Measurements from ENCODE around the gene RPS19. TPM values are rescaled to one million over a fixed set of nuclear protein-coding genes. Genes with fewer than 3 reads are reported as not detected.
"Not testable (repeated sequence)": the region's sequence is repeated elsewhere in the genome, so short reads cannot be mapped to it uniquely, and the experiment has no call there.

The RPS19 gene
- total RNA-seq, 2 experiments from 2014 or later, result 2,679 to 3,011 TPM

DNA sequence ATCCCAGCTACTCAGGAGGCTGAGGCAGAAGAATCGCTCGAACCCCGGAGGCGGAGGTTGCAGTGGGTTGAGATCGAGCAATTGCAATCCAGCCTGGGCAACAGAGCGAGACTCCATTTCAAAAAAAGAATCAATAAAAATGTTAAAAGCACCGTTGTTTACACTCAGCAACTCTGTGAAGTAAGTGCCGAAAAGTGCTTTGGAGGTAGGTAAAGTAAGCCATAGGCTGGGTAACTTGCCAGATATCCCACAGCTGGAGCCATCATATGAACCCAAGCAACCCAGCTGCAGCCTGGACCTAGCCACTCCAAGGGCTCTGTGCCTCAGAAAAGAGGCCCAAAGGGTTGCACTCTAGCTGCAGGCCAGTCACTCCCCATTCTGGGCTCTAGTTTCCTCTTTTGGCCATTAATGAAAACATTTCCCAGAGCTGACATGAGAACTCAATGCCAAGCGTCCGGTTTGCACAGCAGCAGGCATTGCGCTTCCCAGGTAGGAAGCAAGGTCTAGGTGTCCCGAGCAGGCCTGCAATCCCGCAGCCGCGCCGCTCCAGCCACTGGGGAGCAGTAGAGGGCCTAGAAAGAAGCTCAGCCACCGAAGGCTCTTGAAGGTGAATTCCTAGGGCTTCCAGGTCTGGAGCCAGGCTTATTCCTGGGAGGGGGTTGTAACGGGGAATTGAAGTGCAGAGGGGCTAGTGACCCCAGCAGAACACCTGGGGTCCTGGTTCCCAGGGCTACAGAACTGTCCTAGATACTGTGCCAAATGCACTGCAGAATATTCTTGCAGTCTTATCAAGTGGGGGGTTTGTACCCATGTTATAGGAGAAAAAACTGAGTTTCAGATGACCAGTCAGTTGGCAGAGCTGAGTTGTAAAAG lies 13.0 kb downstream of the RPS19 start:
- no peaks in the 10 kb centered on the region for H3K27me3 Mint-ChIP-seq
- peak; percentile 71 for DNase-seq
- H3K36me3 Mint-ChIP-seq (ENCODE audit: low read depth), result peaks cover 42% of the 10 kb centered on the region
- ChIA-PET CTCF (interaction anchor here (0.8 to 3.5 kb wide), 12 partner anchors 8 to 85 kb away, joined by 3 to 44 read pairs (median 8); partner anchors contain the start of genes ARHGEF1, RABAC1 and RPS19), POLR2A (interaction anchor here (1.0 to 1.2 kb wide), 2 partner anchors 13 to 156 kb away, joined by 3 to 4 read pairs; no protein-coding TSS in a partner anchor)
- peaks cover 93% of the 10 kb centered on the region for H3K4me1 Mint-ChIP-seq
- H3K27ac Mint-ChIP-seq, result peak overlapping the region; percentile 99
- H3K9me3 Mint-ChIP-seq, result no peaks in the 10 kb centered on the region
- peak overlapping the region; percentile 36 for H3K4me3 Mint-ChIP-seq

DNA sequence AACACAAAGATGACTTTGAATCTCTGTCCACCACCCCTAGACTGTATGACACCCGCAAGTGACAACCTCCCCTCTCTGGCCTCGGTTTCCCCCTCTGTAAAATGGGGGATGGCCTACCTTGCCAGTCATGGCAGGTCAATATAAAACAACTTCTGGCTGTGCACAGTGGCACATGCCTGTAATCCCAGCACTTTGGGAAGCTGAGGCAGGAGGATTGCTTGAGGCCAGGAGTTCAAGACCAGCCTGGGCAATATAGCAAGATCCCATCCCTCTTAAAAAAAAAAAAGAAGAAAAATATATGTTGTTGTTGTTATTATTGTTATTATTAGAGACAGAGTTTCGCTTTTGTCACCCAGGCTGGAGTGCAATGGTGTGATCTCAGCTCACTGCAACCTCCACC lies 15.9 kb downstream of the RPS19 start:
- H3K27me3 Mint-ChIP-seq, H3K9me3 Mint-ChIP-seq, DNase-seq: not testable (repeated sequence)
- Mint-ChIP-seq H3K36me3 (ENCODE audit: low read depth) (peaks cover 20% of the 10 kb centered on the region), H3K27ac (peak overlapping the region; percentile 99), H3K4me3 (peak overlapping the region; percentile 67), H3K4me1 (peaks cover 87% of the 10 kb centered on the region)
- ChIA-PET CTCF (interaction anchor here (0.6 to 1.9 kb wide), 11 partner anchors 12 to 1523 kb away, joined by 3 to 9 read pairs (median 4); partner anchors contain the start of gene RPS19), POLR2A (interaction anchor here (0.7 to 1.0 kb wide), 2 partner anchors 16 to 76 kb away, joined by 3 to 4 read pairs; no protein-coding TSS in a partner anchor)

DNA sequence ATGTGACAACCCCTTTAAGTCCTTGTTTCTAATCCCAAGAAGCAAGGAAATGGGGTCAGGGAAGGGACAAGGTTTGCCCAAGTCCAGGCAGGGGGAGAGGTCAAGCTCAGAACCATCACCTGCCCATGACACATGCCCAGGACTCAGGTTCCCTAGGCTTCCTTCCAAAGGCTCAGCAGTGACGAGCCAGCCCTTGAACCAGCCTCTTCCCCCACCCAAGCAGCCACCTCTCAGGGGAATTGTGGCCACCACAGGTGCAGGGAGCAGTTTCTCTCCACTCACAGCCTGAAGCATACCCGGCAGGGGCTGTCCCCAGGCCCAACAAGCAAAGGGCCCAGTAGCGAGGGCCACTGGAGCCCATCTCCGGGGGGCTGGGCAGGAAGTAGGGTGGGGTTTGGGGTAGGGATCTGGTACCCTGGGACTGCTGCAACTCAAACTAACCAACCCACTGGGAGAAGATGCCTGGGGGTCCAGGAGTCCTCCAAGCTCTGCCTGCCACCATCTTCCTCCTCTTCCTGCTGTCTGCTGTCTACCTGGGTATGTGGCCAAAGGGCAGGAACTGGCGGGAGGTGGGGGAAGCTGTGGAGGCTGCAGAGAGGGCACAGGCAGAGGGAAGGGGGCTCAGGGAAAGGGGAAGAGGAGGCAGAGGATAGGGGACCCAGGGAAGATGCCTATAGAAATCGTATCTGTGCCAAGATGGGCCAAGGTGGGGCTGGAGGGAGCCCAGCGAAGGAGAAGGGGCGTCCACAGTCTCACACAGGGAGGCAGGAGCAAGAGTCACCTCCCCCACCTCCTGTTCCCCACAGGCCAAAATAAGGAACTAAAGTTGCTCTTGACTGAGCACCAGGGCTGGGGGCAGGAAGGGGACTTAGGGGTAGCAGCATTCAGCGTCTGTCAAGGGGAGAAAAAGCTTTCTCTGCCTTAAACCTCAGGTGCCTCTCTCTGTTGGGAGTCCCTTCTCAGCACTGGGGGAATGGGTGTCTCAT lies 17.1 kb downstream of the RPS19 start, which contains the start of gene CD79A:
TSS of gene CD79A (plus strand) at position 433 of the 986 bp plus-strand sequence. CDS start at position 459, 26 bp downstream.
- H3K4me3 Mint-ChIP-seq, result peak within 1 kb of the TSS; percentile 34
- peaks cover 10% of the 10 kb centered on the region for H3K36me3 Mint-ChIP-seq (ENCODE audit: low read depth)
- H3K27ac Mint-ChIP-seq, result peak within 1 kb of the TSS; percentile 99
- H3K4me1 Mint-ChIP-seq, result peaks cover 83% of the 10 kb centered on the region
- ChIA-PET CTCF (interaction anchor here (0.7 to 1.1 kb wide), 5 partner anchors 10 to 75 kb away, joined by 3 to 5 read pairs (median 3); partner anchors contain the start of gene RPS19), POLR2A (no interaction called here)
- no peak for DNase-seq
- H3K27me3 Mint-ChIP-seq, result no peaks in the 10 kb centered on the region
- H3K9me3 Mint-ChIP-seq, result no peaks in the 10 kb centered on the region

DNA sequence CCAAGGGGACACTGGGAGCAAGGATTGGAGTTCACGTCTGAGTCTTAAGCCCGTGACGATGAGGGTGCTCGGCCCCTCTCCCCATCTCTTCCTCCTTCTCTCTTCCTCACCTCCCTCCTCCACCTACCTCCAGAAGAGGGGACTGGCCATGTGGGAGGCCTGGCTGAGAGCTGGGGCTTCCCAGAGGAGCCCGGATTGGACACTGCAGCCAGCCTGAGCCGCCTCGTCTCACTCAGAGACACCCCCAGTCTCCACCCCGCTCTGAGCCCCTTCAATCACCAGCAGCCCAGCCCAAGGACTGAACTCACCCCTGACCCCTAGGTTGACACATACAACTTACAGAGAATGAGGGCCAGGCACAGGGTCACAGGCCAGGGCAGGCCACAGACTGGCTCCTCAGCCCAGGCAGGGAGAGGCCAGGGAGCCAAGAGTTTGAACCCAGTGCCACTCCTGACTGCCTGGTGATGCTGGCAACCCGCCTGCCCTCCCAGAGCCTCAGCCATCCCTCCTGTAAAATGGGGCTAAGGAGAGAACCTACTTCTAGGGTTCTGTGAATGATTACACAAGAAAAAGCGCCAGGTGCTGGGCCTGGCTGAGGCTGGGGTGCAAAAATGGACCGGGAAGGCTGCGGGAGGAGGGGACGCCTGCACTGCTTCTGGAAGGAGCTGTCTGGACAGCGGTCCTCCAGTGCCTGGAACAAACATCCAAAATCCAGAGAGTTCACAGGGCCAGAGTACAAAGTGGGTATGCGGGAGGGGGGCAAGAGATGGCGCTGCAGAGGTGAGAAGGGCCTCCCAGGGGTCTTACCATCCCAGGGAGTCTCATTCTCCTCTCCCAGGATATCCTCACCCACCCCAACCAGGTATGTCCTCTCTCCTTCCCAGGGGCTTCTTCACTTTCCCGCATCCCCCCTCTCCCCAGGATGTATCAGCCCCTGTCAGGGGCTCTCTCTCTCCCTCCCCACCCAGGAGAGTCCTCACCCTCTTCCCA lies 18.2 kb downstream of the RPS19 start:
- Mint-ChIP-seq H3K36me3 (ENCODE audit: low read depth) (peaks cover 8% of the 10 kb centered on the region), H3K4me1 (peaks cover 77% of the 10 kb centered on the region), H3K27ac (peak overlapping the region; percentile 99), H3K27me3 (no peaks in the 10 kb centered on the region), H3K4me3 (no peak overlapping the region), H3K9me3 (no peaks in the 10 kb centered on the region)
- ChIA-PET CTCF (interaction anchor here (1.1 kb wide), 1 partner anchor 74 kb away, joined by 3 read pairs; no protein-coding TSS in a partner anchor), POLR2A (no interaction called here)
- no peak for DNase-seq

DNA sequence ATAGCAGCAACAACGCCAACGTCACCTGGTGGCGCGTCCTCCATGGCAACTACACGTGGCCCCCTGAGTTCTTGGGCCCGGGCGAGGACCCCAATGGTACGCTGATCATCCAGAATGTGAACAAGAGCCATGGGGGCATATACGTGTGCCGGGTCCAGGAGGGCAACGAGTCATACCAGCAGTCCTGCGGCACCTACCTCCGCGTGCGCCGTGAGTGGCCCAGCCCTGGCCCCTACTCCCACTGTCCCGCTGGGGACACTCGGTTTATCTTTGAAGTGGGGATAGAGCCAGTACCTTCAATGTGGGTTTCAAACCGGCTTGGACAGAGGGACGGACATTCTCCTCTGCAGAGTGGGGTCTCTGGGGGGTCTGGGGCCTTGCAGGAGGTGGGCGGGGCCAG lies 19.0 kb downstream of the RPS19 start:
- H3K9me3 Mint-ChIP-seq, result no peaks in the 10 kb centered on the region
- H3K4me3 Mint-ChIP-seq, result no peak overlapping the region
- ChIA-PET POLR2A (no interaction called here), CTCF (no interaction called here)
- no peaks in the 10 kb centered on the region for H3K27me3 Mint-ChIP-seq
- peak overlapping the region; percentile 80 for H3K27ac Mint-ChIP-seq
- peaks cover 14% of the 10 kb centered on the region for H3K36me3 Mint-ChIP-seq (ENCODE audit: low read depth)
- peaks cover 70% of the 10 kb centered on the region for H3K4me1 Mint-ChIP-seq
- no peak for DNase-seq

DNA sequence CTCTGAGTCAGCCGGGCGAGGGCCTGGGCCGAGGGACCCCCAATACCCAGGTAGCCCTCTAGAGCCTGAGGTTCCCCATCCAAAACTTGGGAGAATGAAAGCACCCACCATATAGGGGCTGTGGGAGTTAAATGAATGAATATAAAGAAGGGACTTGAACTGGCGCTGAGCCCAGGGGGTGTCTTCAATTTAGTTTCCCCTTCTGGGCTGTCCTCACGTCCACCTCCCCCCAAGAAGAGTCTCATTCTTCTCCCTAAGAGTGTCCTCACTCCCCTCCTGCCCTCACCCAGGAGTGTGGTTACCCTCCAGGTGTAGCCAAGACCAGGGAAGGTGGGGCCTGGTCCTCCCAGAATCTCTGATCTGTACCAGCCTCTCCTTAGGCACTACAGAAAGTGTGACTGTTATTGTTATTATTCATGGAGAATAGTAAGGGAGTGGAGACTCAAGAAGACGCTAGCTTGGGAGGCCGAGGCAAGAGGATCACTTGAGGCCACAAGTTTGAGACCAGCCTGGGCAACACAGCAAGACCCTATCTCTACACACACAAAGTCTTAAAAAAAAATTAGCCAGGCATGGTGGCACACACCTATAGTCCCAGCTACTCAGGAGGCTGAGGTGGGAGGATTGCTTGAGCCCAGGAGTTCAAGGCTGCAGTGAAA lies 19.7 kb downstream of the RPS19 start:
- ChIA-PET POLR2A (no interaction called here), CTCF (no interaction called here)
- H3K27ac Mint-ChIP-seq, result peak overlapping the region; percentile 78
- peaks cover 20% of the 10 kb centered on the region for H3K36me3 Mint-ChIP-seq (ENCODE audit: low read depth)
- H3K27me3 Mint-ChIP-seq, result no peaks in the 10 kb centered on the region
- H3K4me3 Mint-ChIP-seq, result no peak overlapping the region
- H3K9me3 Mint-ChIP-seq, result no peaks in the 10 kb centered on the region
- peaks cover 66% of the 10 kb centered on the region for H3K4me1 Mint-ChIP-seq
- no peak for DNase-seq

DNA sequence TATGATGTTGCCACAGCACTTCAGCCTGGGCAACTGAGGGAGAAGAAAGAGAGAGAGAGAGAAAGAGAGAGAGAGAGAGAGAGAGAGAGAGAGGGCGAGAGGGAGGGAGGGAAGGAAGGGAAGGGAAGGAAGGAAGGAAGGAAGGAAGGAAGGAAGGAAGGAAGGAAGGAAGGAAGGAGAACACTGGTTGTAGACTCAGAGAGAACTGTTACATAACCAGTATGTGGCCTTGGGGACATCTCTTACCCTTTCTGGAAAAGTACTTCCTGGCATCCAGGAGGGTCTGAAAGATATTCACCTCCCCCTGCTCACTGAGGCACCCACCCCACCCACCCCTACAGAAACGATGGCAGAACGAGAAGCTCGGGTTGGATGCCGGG lies 20.3 kb downstream of the RPS19 start:
- H3K27me3 Mint-ChIP-seq, result no peaks in the 10 kb centered on the region
- peak overlapping the region; percentile 78 for H3K27ac Mint-ChIP-seq
- DNase-seq, result no peak
- H3K9me3 Mint-ChIP-seq, result no peaks in the 10 kb centered on the region
- ChIA-PET CTCF (interaction anchor here (1.4 kb wide), 1 partner anchor 15 kb away, joined by 5 read pairs; no protein-coding TSS in a partner anchor), POLR2A (no interaction called here)
- no peak overlapping the region for H3K4me3 Mint-ChIP-seq
- H3K4me1 Mint-ChIP-seq, result peaks cover 62% of the 10 kb centered on the region
- H3K36me3 Mint-ChIP-seq (ENCODE audit: low read depth), result peaks cover 24% of the 10 kb centered on the region

DNA sequence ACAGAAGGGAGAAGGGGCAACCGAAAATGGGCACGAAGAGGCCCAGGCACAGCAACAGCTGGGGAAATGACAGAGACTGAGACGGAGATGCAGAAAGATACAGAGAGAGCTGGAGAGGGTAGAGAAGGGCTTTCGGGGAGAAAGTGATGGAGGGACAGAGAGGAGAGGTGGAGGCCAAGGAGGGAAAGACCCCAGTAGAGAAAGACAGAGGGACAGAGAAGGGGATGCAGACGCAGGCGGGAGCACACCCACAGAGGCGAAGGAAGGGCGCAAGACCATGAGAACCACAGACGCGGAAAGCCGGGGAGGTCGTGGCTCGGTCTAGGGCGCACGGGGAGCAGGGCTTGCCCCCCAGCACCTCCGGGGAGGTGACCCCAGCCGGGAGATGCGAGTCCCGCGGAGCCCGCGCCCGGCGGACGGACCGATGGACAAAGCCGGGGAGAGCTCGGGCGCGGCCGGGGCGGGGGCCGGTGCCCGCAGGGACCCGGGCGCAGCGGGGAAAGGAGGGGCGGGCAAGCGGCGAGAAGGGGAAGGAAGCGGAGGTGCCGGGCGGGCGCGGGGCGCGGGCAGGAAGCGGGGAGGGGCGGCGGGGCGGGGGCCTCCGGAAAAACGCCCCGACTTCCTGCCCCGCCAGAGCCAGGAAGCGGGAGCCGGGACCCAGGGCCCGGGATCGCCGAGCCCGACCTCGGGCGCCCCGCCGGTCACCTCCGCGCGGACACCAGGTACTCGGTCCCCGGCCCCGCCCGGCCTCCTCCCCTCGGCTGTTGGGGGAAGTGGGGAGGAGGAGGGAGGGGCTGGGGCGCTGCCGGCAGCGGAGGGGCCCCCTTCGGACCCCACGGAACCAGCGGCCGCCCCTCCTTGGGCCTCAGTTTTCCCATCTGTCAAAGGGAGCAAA lies 22.8 kb downstream of the RPS19 start, which contains the start of gene ARHGEF1:
TSS of gene ARHGEF1 (plus strand) at position 617 of the 895 bp plus-strand sequence. CDS start 4,899 bp downstream, outside the sequence.
- Mint-ChIP-seq H3K36me3 (ENCODE audit: low read depth) (peaks cover 46% of the 10 kb centered on the region), H3K9me3 (no peaks in the 10 kb centered on the region), H3K27me3 (no peaks in the 10 kb centered on the region), H3K4me1 (peaks cover 50% of the 10 kb centered on the region), H3K4me3 (peak within 1 kb of the TSS; percentile 95), H3K27ac (peak within 1 kb of the TSS; percentile 95)
- ChIA-PET CTCF (interaction anchor here (1.0 to 2.9 kb wide), 4 partner anchors 10 to 62 kb away, joined by 3 to 12 read pairs (median 4); partner anchors contain the start of gene RPS19), POLR2A (no interaction called here)
- DNase-seq, result peak; percentile 68

DNA sequence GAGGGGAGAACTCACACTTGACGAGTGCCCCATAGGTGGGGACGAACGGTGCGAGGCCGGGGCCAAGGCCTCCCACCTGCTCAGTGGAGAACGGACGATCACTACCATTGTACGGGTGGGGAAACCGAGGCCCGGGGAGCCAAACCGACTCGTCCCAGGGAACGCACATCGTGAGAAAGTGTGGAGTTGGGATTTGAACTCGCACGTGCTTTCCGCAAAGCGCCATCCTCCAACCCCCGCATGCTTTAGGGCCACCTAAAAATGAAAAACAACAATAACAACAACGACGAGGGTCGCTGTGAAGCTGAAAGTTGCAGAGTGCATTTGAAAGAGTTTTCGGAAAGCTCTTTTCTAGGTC lies 23.4 kb downstream of the RPS19 start:
- POLR2A ChIA-PET, result no interaction called here
- Mint-ChIP-seq H3K27ac (peak overlapping the region; percentile 94), H3K36me3 (ENCODE audit: low read depth) (peaks cover 52% of the 10 kb centered on the region), H3K9me3 (no peaks in the 10 kb centered on the region), H3K4me3 (peak overlapping the region; percentile 83), H3K27me3 (no peaks in the 10 kb centered on the region), H3K4me1 (peaks cover 50% of the 10 kb centered on the region)
- CTCF ChIA-PET, result interaction anchor here (1.0 to 5.4 kb wide), 6 partner anchors 11 to 68 kb away, joined by 3 to 44 read pairs (median 6); partner anchors contain the start of gene RPS19
- DNase-seq, result no peak
